B cell (primary cell): Measurements from ENCODE around the gene GPC5. TPM values are rescaled to one million over a fixed set of nuclear protein-coding genes. Genes with fewer than 3 reads are reported as not detected.

Experiments used
- ATAC-seq: fragments of 200-7000 bp; cut with Tn5 transposase; one replicate; pipeline ENCODE4 v1.10.0; 2021; ENCODE audit warnings: low read depth, mild to moderate bottlenecking, moderate number of reproducible peaks, moderate library complexity
- CTCF ChIA-PET: fragments of 350-600 bp; sonication (Branson Sonifier 250); formaldehyde crosslinking; loops from one replicate; lab custom pipeline; 2021; ENCODE audit warnings: antibody characterized with exemption, inconsistent platforms; lab: Charles Lee
- POLR2A ChIA-PET: fragments of 350-600 bp; sonication (Branson Sonifier 250); formaldehyde crosslinking; loops from one replicate; lab custom pipeline; 2021; ENCODE audit warnings: antibody characterized with exemption; lab: Charles Lee
- DNase-seq: peaks from one replicate; pipeline ENCODE4 v3.0.0; 2013
- H2AFZ ChIP-seq: 2 replicates; pipeline ENCODE4 v1.6.1; 2012; ENCODE audit warnings: mild to moderate bottlenecking, low read depth, low read length; ENCODE audit not compliant: insufficient read depth, poor library complexity, severe bottlenecking
- H3K27ac ChIP-seq, 2 donors: 1 replicate in 1 of 2; 2 replicates in 1 of 2; pipeline ENCODE4 v1.5.1; 2012 to 2013; ENCODE audit warnings: low read length in 2 of 2, mild to moderate bottlenecking in 2 of 2, moderate library complexity in 1 of 2
- H3K27me3 ChIP-seq, 4 experiments: fragments of 200-600 bp in 1 of 4; sonication (generic) in 1 of 4; replicated peaks in 1 of 4; 1 replicate in 2 of 4; 2 replicates in 2 of 4; pipeline versions ENCODE4 v1.6.1 to v1.7.0; 2013 to 2016; ENCODE audit warnings: low read length in 3 of 4, mild to moderate bottlenecking in 2 of 4, mixed read lengths in 1 of 4, moderate library complexity in 1 of 4; ENCODE audit not compliant: insufficient read depth in 4 of 4, control insufficient read depth in 3 of 4; ENCODE audit errors: control extremely low read depth in 1 of 4
- H3K36me3 ChIP-seq, 2 experiments: replicated peaks in 1 of 2; 1 replicate in 1 of 2; 2 replicates in 1 of 2; pipeline versions ENCODE4 v1.6.1 to v1.7.1; 2013; ENCODE audit warnings: low read length in 1 of 2; ENCODE audit not compliant: insufficient read depth in 2 of 2, control insufficient read depth in 1 of 2; ENCODE audit errors: control extremely low read depth in 1 of 2, extremely low read depth in 1 of 2
- H3K4me1 ChIP-seq, 2 donors: fragments of 200-600 bp in 1 of 2; sonication (generic) in 1 of 2; 1 replicate in 1 of 2; 2 replicates in 1 of 2; pipeline versions ENCODE4 v1.5.1 to v1.6.1; 2013 to 2017; ENCODE audit warnings: low read length in 2 of 2; ENCODE audit not compliant: control insufficient read depth in 2 of 2, insufficient read depth in 2 of 2
- H3K4me2 ChIP-seq: replicated peaks from 2 replicates; pipeline ENCODE3; 2012; ENCODE audit warnings: mild to moderate bottlenecking, low read depth, low read length; ENCODE audit not compliant: poor library complexity, severe bottlenecking
- H3K4me3 ChIP-seq, 5 experiments: fragments of 200-600 bp in 1 of 5; sonication (generic) in 1 of 5; 1 replicate in 3 of 5; 2 replicates in 2 of 5; pipeline versions ENCODE4 v1.5.1 to v1.7.0; 2011 to 2016; ENCODE audit warnings: low read length in 4 of 5, mild to moderate bottlenecking in 4 of 5, low read depth in 2 of 5, control low read depth in 1 of 5, moderate library complexity in 1 of 5; ENCODE audit not compliant: insufficient read depth in 1 of 5; ENCODE audit errors: control extremely low read depth in 1 of 5, extremely low read depth in 1 of 5
- H3K79me2 ChIP-seq: fragments of 200-600 bp; sonication (generic); one replicate; pipeline ENCODE4 v1.6.0; 2016; ENCODE audit warnings: low read length; ENCODE audit not compliant: control insufficient read depth, insufficient read depth
- H3K9ac ChIP-seq: fragments of 200-600 bp; sonication (generic); 2 replicates; pipeline ENCODE4 v1.6.1; 2017; ENCODE audit warnings: mild to moderate bottlenecking, low read length, moderate library complexity
- H3K9me3 ChIP-seq, 3 donors: one replicate each; pipeline versions ENCODE4 v1.6.1 to v1.7.1; 2013; ENCODE audit warnings: low read length in 2 of 3; ENCODE audit not compliant: control insufficient read depth in 2 of 3, insufficient read depth in 1 of 3; ENCODE audit errors: control extremely low read depth in 1 of 3
- H4K20me1 ChIP-seq: 2 replicates; pipeline ENCODE4 v1.6.0; 2012; ENCODE audit warnings: mild to moderate bottlenecking, low read length; ENCODE audit not compliant: insufficient read depth, control insufficient read depth, poor library complexity, severe bottlenecking
- H3K27ac Mint-ChIP-seq: one replicate; pipeline ENCODE4 v1.8.0; 2021; ENCODE audit warnings: mixed read lengths
- H3K27me3 Mint-ChIP-seq: one replicate; pipeline ENCODE4 v1.8.0; 2021; ENCODE audit warnings: mixed read lengths
- H3K4me1 Mint-ChIP-seq: one replicate; pipeline ENCODE4 v1.8.0; 2021; ENCODE audit warnings: mixed read lengths
- H3K4me3 Mint-ChIP-seq: one replicate; pipeline ENCODE4 v1.8.0; 2021; ENCODE audit warnings: mixed read lengths
- H3K9me3 Mint-ChIP-seq: one replicate; pipeline ENCODE4 v1.8.0; 2022; ENCODE audit warnings: mixed read lengths; ENCODE audit not compliant: insufficient read depth
- CTCF ChIP-seq: fragments of 200-600 bp; IDR thresholded peaks from one replicate; pipeline ENCODE4 v1.8.0; 2022; ENCODE audit warnings: antibody characterized with exemption, mild to moderate bottlenecking
- EZH2 ChIP-seq: IDR thresholded peaks from 2 replicates; pipeline ENCODE4 v1.6.1; 2012; ENCODE audit warnings: borderline replicate concordance, low read depth, mild to moderate bottlenecking, moderate library complexity, low read length; ENCODE audit not compliant: insufficient read depth, poor library complexity, severe bottlenecking
- WGBS: methylation state at CpG from one replicate; pipeline ENCODE4 v1.1.5; 2013; ENCODE audit warnings: missing lambda C conversion rate; ENCODE audit not compliant: insufficient coverage; 5-methylcytosine and 5-hydroxymethylcytosine counted together
- intact Hi-C: fragments of 100-400 bp; cut with micrococcal nuclease; formaldehyde crosslinking; loops from one replicate; pipeline ENCODE4 v1.10.0; 2022
- polyA plus RNA-seq: library from polyadenylated mRNA; depleted of rRNA; stranded (reverse); fragments of >200 nt; gene quantifications from 2 replicates; pipeline ENCODE4 v1.2.3, GENCODE V29; 2012
- total RNA-seq, 2 donors: library from RNA; stranded (reverse); fragments of 120-200 nt in 1 of 2; gene quantifications; 1 replicate in 1 of 2; 2 replicates in 1 of 2; pipeline versions ENCODE4 v1.2.3 to v1.2.4, GENCODE V29; 2013 to 2022

GPC5 gene
- total and polyA plus RNA-seq, 2 donors (not counting 1 experiment from before 2014, with no cell fraction given) = 0.15 to 0.30 TPM

GRCh38 chr13:92775658-92776057 is 1377.2 kb downstream of the GPC5 start:
- H3K9me3 ChIP-seq = no peaks in the 10 kb centered on the region
- DNase-seq = no peak
- Mint-ChIP-seq H3K4me1 (no peaks in the 10 kb centered on the region), H3K27me3 (no peaks in the 10 kb centered on the region), H3K27ac (no peak overlapping the region), H3K4me3 (no peak overlapping the region), H3K9me3 (no peaks in the 10 kb centered on the region)
- no peak overlapping the region for H3K27ac ChIP-seq
- no peak overlapping the region for H3K9ac ChIP-seq
- ChIA-PET POLR2A (no interaction called here), CTCF (no interaction called here)
- TF ChIP-seq EZH2 (no peak), CTCF (no peak)
- H3K4me3 ChIP-seq = no peak overlapping the region
- no peak overlapping the region for H2AFZ ChIP-seq
- no peaks in the 10 kb centered on the region for H4K20me1 ChIP-seq
- no peak overlapping the region for H3K4me2 ChIP-seq
- H3K27me3 ChIP-seq = no peaks in the 10 kb centered on the region
- no peaks in the 10 kb centered on the region for H3K36me3 ChIP-seq
- no peaks in the 10 kb centered on the region for H3K79me2 ChIP-seq
- WGBS = 100% methylated on average over 1 of the region's 3 CpGs
- intact Hi-C loops = no loop called here
- ATAC-seq = no peak
- H3K4me1 ChIP-seq = no peaks in the 10 kb centered on the region

- no peaks in the 10 kb centered on the region for H3K4me1 ChIP-seq
- Mint-ChIP-seq H3K4me3 (no peak overlapping the region), H3K4me1 (no peaks in the 10 kb centered on the region), H3K27ac (no peak overlapping the region), H3K9me3 (peaks cover 2% of the 10 kb centered on the region), H3K27me3 (no peaks in the 10 kb centered on the region)
- H3K79me2 ChIP-seq = no peaks in the 10 kb centered on the region
- no peak overlapping the region for H3K4me3 ChIP-seq
- intact Hi-C loops = no loop called here
- DNase-seq (no peak), ATAC-seq (no peak)
- H2AFZ ChIP-seq = no peak overlapping the region
- H4K20me1 ChIP-seq = no peaks in the 10 kb centered on the region
- H3K36me3 ChIP-seq = no peaks in the 10 kb centered on the region
- H3K9ac ChIP-seq = no peak overlapping the region
- POLR2A ChIA-PET = no interaction called here
- H3K9me3 ChIP-seq = no peaks in the 10 kb centered on the region
- no peak overlapping the region for H3K4me2 ChIP-seq
- 90% methylated on average over 2 of the region's 7 CpGs for WGBS
- no peak for TF ChIP-seq EZH2
- TF ChIP-seq CTCF = no peak
- H3K27ac ChIP-seq = no peak overlapping the region
- CTCF ChIA-PET = no interaction called here
- H3K27me3 ChIP-seq = no peaks in the 10 kb centered on the region
Observed at GRCh38 chr13:92781965-92782690, 1383.7 kb downstream of the GPC5 start.
